Retina (tissue), 1 donor: ENCODE data around the gene SLC5A5.

ENCODE experiments used
- DNase-seq: peaks from one replicate; pipeline ENCODE4 v3.0.0-alpha.2; 2016

Gene SLC5A5

GRCh38 chr19:17926044-17926443 is 54.3 kb downstream of the SLC5A5 start:
- DNase-seq = no peak

- DNase-seq = no peak
Measured at GRCh38 chr19:17929056-17929455, 57.3 kb downstream of the SLC5A5 start.

- peak; percentile 48 for DNase-seq
Measured at GRCh38 chr19:17931532-17932191, 59.9 kb downstream of the SLC5A5 start.

- peak; percentile 99 for DNase-seq
Measured at GRCh38 chr19:17932485-17933338, 61.0 kb downstream of the SLC5A5 start, which contains the start of gene CCDC124. TSS of gene CCDC124 (plus strand) at chr19:17933015. CDS start at chr19:17936421, 3,406 bp downstream.

- no peak for DNase-seq
Measured at GRCh38 chr19:17933414-17934129, 61.8 kb downstream of the SLC5A5 start.

- DNase-seq = no peak
Measured at GRCh38 chr19:17936379-17936778, 64.6 kb downstream of the SLC5A5 start.

- DNase-seq = no peak
Measured at GRCh38 chr19:17937371-17937900, 65.7 kb downstream of the SLC5A5 start.

- DNase-seq = peak; percentile 85
Measured at GRCh38 chr19:17938092-17938845, 66.5 kb downstream of the SLC5A5 start.

GRCh38 chr19:17942181-17942580 is 70.4 kb downstream of the SLC5A5 start:
- no peak for DNase-seq

- no peak for DNase-seq
Measured at GRCh38 chr19:17942582-17943273, 71.0 kb downstream of the SLC5A5 start.

GRCh38 chr19:17943274-17944221 is 71.8 kb downstream of the SLC5A5 start:
- DNase-seq = no peak

- no peak for DNase-seq
Measured at GRCh38 chr19:17944301-17944700, 72.6 kb downstream of the SLC5A5 start.
